ENCODE measurements around the gene CDK6.

The CDK6 gene

GRCh38 chr7:92848441-92848840 is 12.1 kb upstream of the CDK6 start:
- in situ Hi-C loops (cut with MboI; ENCODE audit: low sequenced_read_pairs) = no loop called here

GRCh38 chr7:92847305-92847704 is 10.9 kb upstream of the CDK6 start:
- in situ Hi-C loops (cut with MboI; ENCODE audit: low sequenced_read_pairs) = no loop called here

GRCh38 chr7:92845736-92846135 is 9.4 kb upstream of the CDK6 start:
- in situ Hi-C loops (cut with MboI; ENCODE audit: low sequenced_read_pairs) = no loop called here

GRCh38 chr7:92843781-92844180 is 7.4 kb upstream of the CDK6 start:
- in situ Hi-C loops (cut with MboI; ENCODE audit: low sequenced_read_pairs) = no loop called here

- in situ Hi-C loops (cut with MboI; ENCODE audit: low sequenced_read_pairs) = no loop called here
Measured at GRCh38 chr7:92843034-92843760, 6.8 kb upstream of the CDK6 start.

GRCh38 chr7:92841192-92841591 is 4.8 kb upstream of the CDK6 start:
- in situ Hi-C loops (cut with MboI; ENCODE audit: low sequenced_read_pairs) = no loop called here

GRCh38 chr7:92840316-92840715 is 3.9 kb upstream of the CDK6 start:
- in situ Hi-C loops (cut with MboI; ENCODE audit: low sequenced_read_pairs) = no loop called here

- in situ Hi-C loops (cut with MboI; ENCODE audit: low sequenced_read_pairs) = loop anchor here (10.0 kb wide), 1 partner anchor 205 kb away; no protein-coding TSS in a partner anchor
Measured at GRCh38 chr7:92839901-92840300, 3.5 kb upstream of the CDK6 start.

- in situ Hi-C loops (cut with MboI; ENCODE audit: low sequenced_read_pairs) = loop anchor here (10.0 kb wide), 1 partner anchor 204 kb away; no protein-coding TSS in a partner anchor
Measured at GRCh38 chr7:92838934-92839333, 2.6 kb upstream of the CDK6 start.

GRCh38 chr7:92837000-92837749 is 802 bp upstream of the CDK6 start:
- in situ Hi-C loops (cut with MboI; ENCODE audit: low sequenced_read_pairs) = loop anchor here (10.0 kb wide), 1 partner anchor 202 kb away; no protein-coding TSS in a partner anchor

- in situ Hi-C loops (cut with MboI; ENCODE audit: low sequenced_read_pairs) = loop anchor here (10.0 kb wide), 1 partner anchor 201 kb away; no protein-coding TSS in a partner anchor
Measured at GRCh38 chr7:92835851-92836488, 403 bp downstream of the CDK6 start.

GRCh38 chr7:92835261-92835850 is 1.0 kb downstream of the CDK6 start:
- in situ Hi-C loops (cut with MboI; ENCODE audit: low sequenced_read_pairs) = loop anchor here (10.0 kb wide), 1 partner anchor 201 kb away; no protein-coding TSS in a partner anchor

- in situ Hi-C loops (cut with MboI; ENCODE audit: low sequenced_read_pairs) = loop anchor here (10.0 kb wide), 1 partner anchor 200 kb away; no protein-coding TSS in a partner anchor
Measured at GRCh38 chr7:92834507-92835260, 1.7 kb downstream of the CDK6 start.

- in situ Hi-C loops (cut with MboI; ENCODE audit: low sequenced_read_pairs) = loop anchor here (10.0 kb wide), 1 partner anchor 199 kb away; no protein-coding TSS in a partner anchor
Measured at GRCh38 chr7:92833766-92834506, 2.4 kb downstream of the CDK6 start.

GRCh38 chr7:92833024-92833765 is 3.2 kb downstream of the CDK6 start:
- in situ Hi-C loops (cut with MboI; ENCODE audit: low sequenced_read_pairs) = loop anchor here (10.0 kb wide), 1 partner anchor 198 kb away; no protein-coding TSS in a partner anchor

- in situ Hi-C loops (cut with MboI; ENCODE audit: low sequenced_read_pairs) = loop anchor here (10.0 kb wide), 1 partner anchor 198 kb away; no protein-coding TSS in a partner anchor
Measured at GRCh38 chr7:92832534-92833023, 3.8 kb downstream of the CDK6 start.

- in situ Hi-C loops (cut with MboI; ENCODE audit: low sequenced_read_pairs) = loop anchor here (10.0 kb wide), 1 partner anchor 197 kb away; no protein-coding TSS in a partner anchor
Measured at GRCh38 chr7:92831716-92832533, 4.4 kb downstream of the CDK6 start.
